ENCODE results near the gene UBE2R2.

DNA sequence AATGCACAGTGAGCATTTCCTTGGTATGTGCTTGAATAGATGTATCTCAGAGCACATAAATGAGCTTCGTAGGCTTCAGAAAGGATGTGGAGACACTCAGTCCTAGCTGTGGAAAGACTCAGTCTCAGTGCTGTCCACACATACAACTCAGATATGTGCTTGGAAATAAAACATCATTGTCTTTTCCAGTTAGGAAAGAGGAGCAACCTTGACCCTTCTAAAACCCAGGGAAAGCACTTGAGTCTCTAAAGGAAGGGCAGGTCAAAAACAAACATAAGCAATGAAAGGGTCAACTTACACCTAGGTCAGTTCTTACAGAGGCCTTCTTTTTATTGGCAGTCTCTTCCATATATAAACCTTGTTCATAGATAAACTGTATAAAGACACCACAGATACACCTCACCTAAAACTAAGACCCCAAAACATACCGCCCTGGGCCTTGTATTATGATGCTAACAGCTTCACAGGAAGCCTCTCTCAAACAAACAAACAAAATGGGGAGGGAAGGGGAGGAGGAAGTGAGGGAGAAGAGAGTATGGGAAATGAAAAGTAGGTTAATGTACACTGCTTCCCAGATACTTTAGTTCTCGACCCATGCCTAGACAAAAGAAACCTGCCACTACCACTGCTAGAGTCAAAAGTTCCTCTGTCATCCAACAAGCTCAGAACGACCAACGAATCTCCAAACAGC lies 117.4 kb downstream of the UBE2R2 start:
- TF ChIP-seq CTCF (conservative IDR thresholded peaks at IDR 0.05; ENCODE audit: low read length) (no peak), EZH2phosphoT487 (IDR thresholded peaks at IDR 0.05; ENCODE audit: borderline replicate concordance) (no peak)

Measured in Loucy (cell line).